ENCODE results near the gene CDC42EP4.
A peak's percentile ranks its signal among the peaks of the same experiment; 100 is the strongest.

CDC42EP4 gene

DNA sequence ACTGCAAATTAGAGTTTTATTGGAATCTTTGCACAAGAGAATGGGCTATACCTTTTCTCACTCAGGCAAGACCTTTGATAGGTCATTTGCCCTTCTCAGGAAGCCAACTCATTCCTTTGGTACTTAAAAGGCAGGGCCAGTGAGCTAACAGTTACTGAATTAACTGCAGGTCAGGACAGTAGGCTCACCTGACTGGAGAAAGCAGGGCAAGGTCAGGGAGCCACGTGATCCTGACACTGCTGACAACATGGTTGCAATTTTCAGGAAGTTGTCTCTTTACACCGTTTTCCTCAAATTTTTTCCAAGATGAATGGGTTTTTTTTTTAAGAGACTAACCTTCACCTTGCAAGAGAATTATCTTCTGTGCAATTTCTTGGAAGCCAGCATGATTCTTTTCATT lies 71.2 kb downstream of the CDC42EP4 start:
- Histone ChIP-seq H3K27ac (ENCODE audit: low read depth, low read length) (no peak overlapping the region), H3K4me1 (ENCODE audit: control insufficient read depth, low read length) (peaks cover 26% of the 10 kb centered on the region), H3K4me2 (ENCODE audit: low read length) (no peak overlapping the region), H3K9me2 (replicated peaks; ENCODE audit: control insufficient read depth, low read length) (no peaks in the 10 kb centered on the region), H4K20me1 (ENCODE audit: control insufficient read depth, insufficient read depth, low read depth, low read length) (no peaks in the 10 kb centered on the region), H3K36me3 (ENCODE audit: control insufficient read depth, low read length) (peaks cover 85% of the 10 kb centered on the region), H3K4me3 (ENCODE audit: low read length) (no peak overlapping the region), H3K79me2 (ENCODE audit: control insufficient read depth, low read length) (peaks cover 53% of the 10 kb centered on the region), H3F3A (ENCODE audit: control insufficient read depth, insufficient read depth) (no peaks in the 10 kb centered on the region), H3K9me3 (ENCODE audit: control insufficient read depth, insufficient read depth, low read length) (no peaks in the 10 kb centered on the region), H3K27me3 (ENCODE audit: control insufficient read depth, low read length) (no peaks in the 10 kb centered on the region)
- TF ChIP-seq EZH2phosphoT487 (IDR thresholded peaks at IDR 0.05; ENCODE audit: borderline replicate concordance, low read length), result no peak
- TF ChIP-seq, protein P1, sequence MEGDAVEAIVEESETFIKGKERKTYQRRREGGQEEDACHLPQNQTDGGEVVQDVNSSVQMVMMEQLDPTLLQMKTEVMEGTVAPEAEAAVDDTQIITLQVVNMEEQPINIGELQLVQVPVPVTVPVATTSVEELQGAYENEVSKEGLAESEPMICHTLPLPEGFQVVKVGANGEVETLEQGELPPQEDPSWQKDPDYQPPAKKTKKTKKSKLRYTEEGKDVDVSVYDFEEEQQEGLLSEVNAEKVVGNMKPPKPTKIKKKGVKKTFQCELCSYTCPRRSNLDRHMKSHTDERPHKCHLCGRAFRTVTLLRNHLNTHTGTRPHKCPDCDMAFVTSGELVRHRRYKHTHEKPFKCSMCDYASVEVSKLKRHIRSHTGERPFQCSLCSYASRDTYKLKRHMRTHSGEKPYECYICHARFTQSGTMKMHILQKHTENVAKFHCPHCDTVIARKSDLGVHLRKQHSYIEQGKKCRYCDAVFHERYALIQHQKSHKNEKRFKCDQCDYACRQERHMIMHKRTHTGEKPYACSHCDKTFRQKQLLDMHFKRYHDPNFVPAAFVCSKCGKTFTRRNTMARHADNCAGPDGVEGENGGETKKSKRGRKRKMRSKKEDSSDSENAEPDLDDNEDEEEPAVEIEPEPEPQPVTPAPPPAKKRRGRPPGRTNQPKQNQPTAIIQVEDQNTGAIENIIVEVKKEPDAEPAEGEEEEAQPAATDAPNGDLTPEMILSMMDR (IDR thresholded peaks at IDR 0.05; ENCODE audit: low read depth, low read length, poor library complexity, severe bottlenecking), result no peak

DNA sequence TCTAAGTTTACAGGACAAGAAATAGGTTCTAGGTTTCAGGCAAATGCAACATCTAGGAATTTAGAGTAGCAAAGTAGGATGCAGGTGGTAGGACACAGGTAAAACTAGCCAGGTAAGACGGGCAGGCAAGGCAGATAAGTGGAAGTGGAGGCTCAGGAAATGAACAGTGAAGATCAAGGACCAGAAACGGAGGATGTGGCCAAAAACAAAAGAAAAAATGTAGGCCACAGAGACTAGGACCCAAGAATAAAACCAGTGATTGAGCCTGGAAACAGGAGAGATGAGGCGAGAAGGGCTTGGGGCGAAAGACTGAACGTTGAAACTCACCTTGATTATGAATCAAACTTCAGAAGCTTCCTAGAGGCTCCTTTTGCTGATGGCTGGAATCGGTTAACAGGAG lies 74.1 kb downstream of the CDC42EP4 start:
- H3K4me3 ChIP-seq (ENCODE audit: low read length), result peak overlapping the region; percentile 0; the same call in 1 of the 2 replicates
- H3K27ac ChIP-seq (ENCODE audit: low read depth, low read length), result no peak overlapping the region
- peaks cover 37% of the 10 kb centered on the region for H3K4me1 ChIP-seq (ENCODE audit: control insufficient read depth, low read length)
- no peaks in the 10 kb centered on the region for H3F3A ChIP-seq (ENCODE audit: control insufficient read depth, insufficient read depth)
- TF ChIP-seq, protein P1 (IDR thresholded peaks at IDR 0.05; ENCODE audit: low read depth, low read length, poor library complexity, severe bottlenecking), result no peak
- TF ChIP-seq EZH2phosphoT487 (IDR thresholded peaks at IDR 0.05; ENCODE audit: borderline replicate concordance, low read length), result no peak
- H3K9me2 ChIP-seq (replicated peaks; ENCODE audit: control insufficient read depth, low read length), result no peaks in the 10 kb centered on the region
- 0 out of 2 replicates have a peak, but pooled peaks cover 4% of the 10 kb centered on the region for H4K20me1 ChIP-seq (ENCODE audit: control insufficient read depth, insufficient read depth, low read depth, low read length)
- peak overlapping the region; percentile 35 for H3K4me2 ChIP-seq (ENCODE audit: low read length)
- H3K79me2 ChIP-seq (ENCODE audit: control insufficient read depth, low read length), result peaks cover 78% of the 10 kb centered on the region
- peaks cover 80% of the 10 kb centered on the region for H3K36me3 ChIP-seq (ENCODE audit: control insufficient read depth, low read length)
- H3K27me3 ChIP-seq (ENCODE audit: control insufficient read depth, low read length), result no peaks in the 10 kb centered on the region
- H3K9me3 ChIP-seq (ENCODE audit: control insufficient read depth, insufficient read depth, low read length), result no peaks in the 10 kb centered on the region

DNA sequence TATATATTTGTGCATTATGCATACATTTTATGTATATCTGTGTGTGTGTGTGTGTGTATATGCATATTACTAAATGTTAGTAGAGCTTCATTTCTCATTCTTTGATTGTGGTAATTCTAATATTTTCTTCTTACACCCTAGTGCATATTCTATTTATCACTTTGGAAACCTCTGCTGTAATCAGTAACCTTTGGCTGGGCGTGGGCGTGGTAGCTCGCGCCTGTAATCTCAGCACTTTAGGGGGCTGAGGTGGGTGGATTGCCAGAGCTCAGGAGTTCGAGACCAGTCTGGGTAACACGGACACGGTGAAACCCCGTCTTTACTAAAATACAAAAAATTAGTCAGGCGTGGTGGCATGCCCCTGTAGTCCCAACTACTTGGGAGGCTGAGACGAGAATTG lies 77.1 kb downstream of the CDC42EP4 start:
- Histone ChIP-seq H3K4me1 (ENCODE audit: control insufficient read depth, low read length) (peaks cover 50% of the 10 kb centered on the region), H3K4me3 (ENCODE audit: low read length) (no peak overlapping the region), H3K9me3 (ENCODE audit: control insufficient read depth, insufficient read depth, low read length) (no peaks in the 10 kb centered on the region), H3K27ac (ENCODE audit: low read depth, low read length) (no peak overlapping the region), H3F3A (ENCODE audit: control insufficient read depth, insufficient read depth) (no peaks in the 10 kb centered on the region), H3K79me2 (ENCODE audit: control insufficient read depth, low read length) (peaks cover 94% of the 10 kb centered on the region), H3K9me2 (replicated peaks; ENCODE audit: control insufficient read depth, low read length) (no peaks in the 10 kb centered on the region), H3K36me3 (ENCODE audit: control insufficient read depth, low read length) (peaks cover 62% of the 10 kb centered on the region), H4K20me1 (ENCODE audit: control insufficient read depth, insufficient read depth, low read depth, low read length) (peaks cover 16% of the 10 kb centered on the region; the same call in 1 of the 2 replicates), H3K27me3 (ENCODE audit: control insufficient read depth, low read length) (no peaks in the 10 kb centered on the region), H3K4me2 (ENCODE audit: low read length) (no peak overlapping the region)
- no peak for TF ChIP-seq EZH2phosphoT487 (IDR thresholded peaks at IDR 0.05; ENCODE audit: borderline replicate concordance, low read length)
- TF ChIP-seq, protein P1 (IDR thresholded peaks at IDR 0.05; ENCODE audit: low read depth, low read length, poor library complexity, severe bottlenecking), result no peak

All from DOHH2 (cell line).